K562 (cell line): ENCODE measurements around the gene CLCN6. TPM values are rescaled to one million over a fixed set of nuclear protein-coding genes. Genes with fewer than 3 reads are reported as not detected.

Experiments used
- BDP1 ChIP-seq: IDR thresholded peaks from 3 replicates; pipeline ENCODE4 v1.6.1; 2011; ENCODE audit not compliant: insufficient read length, insufficient read depth
- CREB3 ChIP-seq: fragments of 450-650 bp; conservative IDR thresholded peaks from 2 replicates; pipeline ENCODE4 v1.6.1; 2016; ENCODE audit warnings: missing genetic modification characterization, low read depth, mild to moderate bottlenecking, missing compliant biosample characterization, moderate library complexity
- ESRRB ChIP-seq: fragments of 250-450 bp; sonication (Bioruptor Pico); IDR thresholded peaks from 2 replicates; pipeline ENCODE4 v1.5.0; 2020; ENCODE audit warnings: mild to moderate bottlenecking, moderate library complexity, borderline replicate concordance
- ETS2 ChIP-seq: IDR thresholded peaks from 2 replicates; pipeline ENCODE4 v1.6.1; 2016; ENCODE audit warnings: borderline replicate concordance, missing genetic modification characterization, mild to moderate bottlenecking, moderate library complexity, missing compliant biosample characterization; ENCODE audit not compliant: poor library complexity, severe bottlenecking
- ETV5 ChIP-seq: sonication (generic); formaldehyde crosslinking; IDR thresholded peaks from 2 replicates; pipeline ENCODE4 v1.4.0; 2020; ENCODE audit warnings: low read depth, mild to moderate bottlenecking, missing genetic modification reagents
- GATAD2B ChIP-seq: fragments of 450-650 bp; IDR thresholded peaks from 2 replicates; pipeline ENCODE4 v1.6.1; 2017; ENCODE audit warnings: mild to moderate bottlenecking, borderline replicate concordance
- HDAC6 ChIP-seq: IDR thresholded peaks from 2 replicates; pipeline ENCODE4 v1.6.1; 2012; ENCODE audit warnings: low read depth, mild to moderate bottlenecking, control low read depth, inconsistent platforms, low read length, moderate library complexity
- NFATC3 ChIP-seq: fragments of 450-650 bp; IDR thresholded peaks from 2 replicates; pipeline ENCODE4 v1.6.1; 2017; ENCODE audit warnings: mild to moderate bottlenecking
- POLR2A ChIP-seq: fragments of 450-650 bp; conservative IDR thresholded peaks from 2 replicates; pipeline ENCODE4 v1.6.1; 2016
- POLR2G ChIP-seq: fragments of 200-400 bp; formaldehyde crosslinking; IDR thresholded peaks from 2 replicates; pipeline ENCODE4 v1.6.1; 2017; ENCODE audit warnings: low read depth, mild to moderate bottlenecking, antibody characterized with exemption, low read length, moderate library complexity
- PRPF4 ChIP-seq: fragments of 200-400 bp; formaldehyde crosslinking; IDR thresholded peaks from one replicate; pipeline ENCODE4 v1.6.1; 2017; ENCODE audit warnings: low read length, low read depth, mild to moderate bottlenecking; ENCODE audit not compliant: insufficient read depth, poor library complexity, severe bottlenecking
- RHOXF2B ChIP-seq: fragments of 250-450 bp; sonication (Bioruptor Pico); conservative IDR thresholded peaks from 2 replicates; pipeline ENCODE4 v1.5.1; 2021
- RREB1 ChIP-seq: fragments of 250-450 bp; sonication (Bioruptor Pico); IDR thresholded peaks from 2 replicates; pipeline ENCODE4 v1.4.0; 2020
- SAFB ChIP-seq: fragments of 200-400 bp; formaldehyde crosslinking; IDR thresholded peaks from 2 replicates; pipeline ENCODE4 v1.6.1; 2017; ENCODE audit warnings: low read depth, low read length, borderline replicate concordance
- SMARCC2 ChIP-seq: fragments of 450-650 bp; IDR thresholded peaks from 2 replicates; pipeline ENCODE4 v1.6.1; 2017; ENCODE audit warnings: antibody characterized with exemption, moderate library complexity, mild to moderate bottlenecking, low read depth
- SREBF1 ChIP-seq: fragments of 150-350 bp; IDR thresholded peaks from 2 replicates; pipeline ENCODE4 v1.6.1; 2014; ENCODE audit warnings: antibody characterized with exemption, low read depth, low read length, borderline replicate concordance
- TARDBP ChIP-seq: fragments of 450-650 bp; IDR thresholded peaks from 2 replicates; pipeline ENCODE4 v1.6.1; 2016
- TCF7 ChIP-seq: sonication (generic); IDR thresholded peaks from 2 replicates; pipeline ENCODE4 v1.6.1; 2016; ENCODE audit warnings: antibody characterized with exemption, borderline replicate concordance
- ZFP1 ChIP-seq: fragments of 450-650 bp; formaldehyde crosslinking; IDR thresholded peaks from 2 replicates; pipeline ENCODE4 v1.4.0; 2020; ENCODE audit warnings: mild to moderate bottlenecking, mixed read lengths
- ZNF197 ChIP-seq: fragments of 200-800 bp; sonication (Bioruptor generic); IDR thresholded peaks from 2 replicates; pipeline ENCODE4 v1.6.1; 2016; ENCODE audit warnings: low read depth, missing genetic modification characterization, missing compliant biosample characterization
- ZNF24 ChIP-seq: fragments of 450-650 bp; IDR thresholded peaks from 2 replicates; pipeline ENCODE4 v1.6.1; 2016
- ZNF311 ChIP-seq: fragments of 250-450 bp; sonication (Bioruptor Pico); IDR thresholded peaks from 2 replicates; pipeline ENCODE4 v1.4.0; 2020; ENCODE audit warnings: mild to moderate bottlenecking, moderate library complexity
- ZNF324 ChIP-seq: fragments of 250-450 bp; sonication (Bioruptor Pico); IDR thresholded peaks from 2 replicates; pipeline ENCODE4 v1.4.0; 2020; ENCODE audit warnings: mild to moderate bottlenecking
- ZNF354B ChIP-seq: fragments of 250-450 bp; sonication (Bioruptor Pico); IDR thresholded peaks from 2 replicates; pipeline ENCODE4 v1.4.0; 2020
- ZNF445 ChIP-seq: fragments of 250-450 bp; sonication (Bioruptor Pico); IDR thresholded peaks from 2 replicates; pipeline ENCODE4 v1.4.0; 2020; ENCODE audit warnings: low read depth, mild to moderate bottlenecking, moderate library complexity
- polyA plus RNA-seq, 8 experiments: library from polyadenylated mRNA; depleted of rRNA in 4 of 8; stranded (reverse) in 5 of 8; unstranded in 3 of 8; fragments of >200 nt; fragmentation: Nextera tagmentation in 2 of 8; fragmentation: Illumina TruSeq in 1 of 8; extraction: Ambion mirVana in 2 of 8; extraction: Trizol in 1 of 8; gene quantifications; 2 replicates each; pipeline versions ENCODE4 v1.2.1 to v1.2.3, GENCODE V29; 2011 to 2014; ENCODE audit warnings: inconsistent platforms in 1 of 8, missing spikeins in 1 of 8
- total RNA-seq, 7 experiments: library from RNA; depleted of rRNA in 6 of 7; stranded (reverse); fragments of >200 nt in 6 of 7; fragmentation: Illumina TruSeq in 2 of 7; extraction: Trizol in 2 of 7; gene quantifications; 2 replicates each; pipeline versions ENCODE4 v1.2.1 to v1.2.3, GENCODE V29; 2011 to 2021; ENCODE audit warnings: low replicate concordance in 1 of 7

CLCN6 gene
- total and polyA plus RNA-seq, 9 of the 15 experiments (the other 6 are each of a cell fraction or from before 2014, with no cell fraction given), result 2.0 to 21.8 (median 13.6) TPM

- TF ChIP-seq ZFP1 (CRISPR knock-in tag) (peak; percentile 39; the same call in 1 of the 2 replicates), RHOXF2B (CRISPR knock-in tag) (peak; percentile 12; the same call in 1 of the 2 replicates), ZNF311 (no peak), CREB3 (tag) (no peak), ZNF445 (no peak), POLR2G (peak; percentile 73), ZNF354B (CRISPR knock-in tag) (no peak), ZNF197 (CRISPR knock-in tag) (no peak), SAFB (no peak), ESRRB (CRISPR knock-in tag) (no peak), NFATC3 (no peak), ETS2 (tag) (no peak), HDAC6 (no peak), ETV5 (CRISPR knock-in tag) (no peak), RREB1 (0 out of 2 replicates have a peak, but pooled peaks have one; percentile 60), BDP1 (no peak), POLR2A (peak; percentile 53), TARDBP (no peak), SMARCC2 (no peak), PRPF4 (no peak), GATAD2B (no peak), ZNF324 (CRISPR knock-in tag) (no peak), TCF7 (no peak), ZNF24 (no peak), SREBF1 (no peak)
Observed at GRCh38 chr1:11787804-11788436, 18.1 kb upstream of the CLCN6 start (continued).
